NCI-H2227 (cell line): ENCODE measurements around the gene CD200.
"Not testable (repeated sequence)": the region's sequence is repeated elsewhere in the genome, so short reads cannot be mapped to it uniquely, and the experiment has no call there.

ENCODE experiments used
- DNase-seq: peaks from one replicate; lab custom pipeline; 2025; ENCODE audit not compliant: unreplicated experiment; lab: John Stamatoyannopoulos, UW

CD200 gene

GRCh38 chr3:112357930-112358780 is 25.2 kb downstream of the CD200 start:
- no peak for DNase-seq

GRCh38 chr3:112360561-112360960 is 27.6 kb downstream of the CD200 start:
- DNase-seq, result no peak

- no peak for DNase-seq
These were observed 29.3 kb downstream of the CD200 start for GRCh38 chr3:112362221-112362620.

DNA sequence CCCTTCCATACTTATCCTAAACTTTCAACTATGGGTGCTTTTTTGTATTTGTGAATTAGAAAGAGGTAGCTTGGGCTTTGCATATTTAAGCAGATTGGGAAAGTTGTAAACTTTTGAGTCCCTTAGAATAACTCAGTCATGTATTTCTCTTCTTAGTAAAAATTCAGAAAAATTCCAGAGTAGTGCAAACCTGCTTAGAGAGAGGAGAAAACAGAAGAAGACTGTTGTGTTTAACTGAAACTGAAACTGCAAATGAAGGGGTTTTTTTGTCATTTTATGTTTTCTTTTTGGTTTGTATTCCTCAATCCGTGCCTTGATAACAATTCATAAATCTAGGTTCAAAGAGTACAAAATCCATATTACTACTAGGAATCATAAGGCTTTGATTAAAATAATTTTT is 31.3 kb downstream of the CD200 start:
- no peak for DNase-seq

- DNase-seq, result no peak
These were observed 32.1 kb downstream of the CD200 start for GRCh38 chr3:112365035-112365434.

- DNase-seq, result no peak
These were observed 32.7 kb downstream of the CD200 start for GRCh38 chr3:112365636-112366035.

DNA sequence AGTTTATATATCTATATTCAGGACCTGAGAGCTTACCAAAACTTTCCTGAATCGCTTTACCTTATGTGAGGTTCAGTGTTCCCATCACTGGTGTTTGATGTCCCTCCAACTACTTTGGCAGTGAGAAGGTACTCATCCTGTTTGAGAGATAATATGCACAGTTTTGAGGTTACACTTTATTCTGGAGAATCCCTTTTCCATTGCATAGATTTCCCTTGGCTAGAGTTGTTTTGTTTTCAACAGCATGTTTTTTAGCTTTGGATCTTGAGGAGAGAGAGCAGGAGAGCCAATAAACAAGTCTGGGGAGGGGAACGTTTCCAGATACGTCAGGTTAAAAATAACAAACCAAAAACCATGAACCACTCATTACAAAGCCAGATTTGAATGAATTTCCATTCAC is 33.6 kb downstream of the CD200 start:
- DNase-seq, result no peak

GRCh38 chr3:112371569-112371968 is 38.6 kb downstream of the CD200 start:
- DNase-seq, result no peak

GRCh38 chr3:112372396-112372795 is 39.4 kb downstream of the CD200 start:
- no peak for DNase-seq

GRCh38 chr3:112373476-112373875 is 40.5 kb downstream of the CD200 start:
- no peak for DNase-seq

DNA sequence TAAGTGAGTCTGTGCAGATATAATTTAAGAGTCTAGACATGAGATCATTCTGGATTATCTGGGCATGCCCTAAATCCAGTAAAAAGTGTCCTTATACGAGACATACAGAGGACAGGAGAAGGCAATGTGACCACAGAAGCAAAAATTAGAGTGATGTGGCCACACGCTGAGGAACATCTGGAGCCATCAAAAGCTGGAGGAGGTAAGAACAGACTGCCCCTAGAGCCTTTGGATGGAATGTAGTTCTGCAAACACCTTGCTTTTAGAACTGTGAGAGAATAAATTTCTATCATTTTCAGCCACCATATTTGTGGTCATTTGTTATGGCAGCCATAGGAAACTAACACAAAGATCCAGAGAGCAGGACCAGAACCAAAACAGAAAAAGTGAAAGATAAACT is 41.0 kb downstream of the CD200 start:
- DNase-seq, result no peak

DNA sequence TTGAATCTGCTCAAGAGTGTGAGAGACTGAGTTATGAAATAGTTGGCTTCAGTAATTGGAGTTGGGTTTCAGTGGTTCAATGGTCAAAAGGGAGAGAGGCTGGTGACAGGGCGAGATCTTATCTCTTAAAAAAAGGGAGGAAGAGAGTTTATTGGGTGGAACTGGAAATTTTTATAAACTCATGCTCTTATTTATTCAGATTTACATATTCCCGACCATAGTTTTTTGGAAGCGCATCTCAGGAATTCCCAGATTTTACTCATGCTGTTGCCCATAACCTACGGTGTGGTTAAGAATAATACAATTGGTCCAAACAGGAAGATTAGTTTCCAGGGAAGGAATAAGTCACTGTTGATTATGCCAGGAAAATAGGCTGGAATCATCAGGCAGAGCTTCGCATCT is 41.4 kb downstream of the CD200 start:
- DNase-seq, result no peak

DNA sequence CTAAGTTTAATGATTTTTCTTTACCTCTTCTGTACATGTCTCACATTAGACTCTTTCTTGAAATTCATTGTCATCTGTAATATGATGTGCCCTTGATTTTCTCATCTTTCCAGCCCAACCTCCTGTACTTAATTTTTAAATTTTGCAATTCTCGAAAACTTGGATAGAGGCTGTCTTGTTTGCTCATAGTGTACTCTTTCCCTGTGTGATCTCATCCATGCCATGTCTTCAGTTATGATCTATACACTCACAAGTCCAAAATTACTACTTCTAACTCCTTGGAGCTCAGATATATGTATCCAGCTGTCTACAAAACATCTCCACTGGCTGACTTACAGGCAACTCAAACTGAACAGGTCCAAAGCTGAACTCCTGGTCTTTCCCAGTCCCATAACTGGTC is 42.2 kb downstream of the CD200 start:
- DNase-seq, result no peak

DNA sequence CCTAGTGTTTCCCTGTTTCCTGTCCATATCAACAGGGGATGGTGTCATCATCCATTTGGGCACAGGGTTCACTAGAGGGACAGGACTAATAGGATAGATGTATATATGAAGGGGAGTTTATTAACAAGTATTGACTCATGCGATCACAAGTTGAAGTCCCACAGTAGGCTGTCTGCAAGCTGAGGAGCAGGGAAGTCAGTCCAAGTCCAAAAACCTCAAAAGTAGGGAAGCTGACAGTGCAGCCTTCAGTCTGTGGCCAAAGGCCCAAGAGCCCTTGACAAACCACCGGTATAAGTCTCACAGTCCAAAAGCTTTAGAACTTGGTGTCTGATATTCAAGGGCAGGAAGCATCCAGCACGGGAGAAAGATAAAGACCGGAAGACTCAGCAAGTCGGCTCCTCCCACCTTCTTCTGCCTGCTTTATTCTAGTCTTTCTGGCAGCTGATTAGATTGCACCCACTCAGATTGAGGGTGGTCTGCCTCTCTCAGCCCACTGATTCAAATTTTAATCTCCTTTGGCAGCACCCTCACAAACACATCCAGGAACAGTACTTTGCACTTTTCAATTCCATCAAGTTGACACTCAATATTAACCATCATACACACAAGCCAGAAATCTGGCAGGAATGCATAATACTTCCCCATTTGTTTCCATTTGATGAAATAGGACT is 43.4 kb downstream of the CD200 start:
- DNase-seq, result no peak

DNA sequence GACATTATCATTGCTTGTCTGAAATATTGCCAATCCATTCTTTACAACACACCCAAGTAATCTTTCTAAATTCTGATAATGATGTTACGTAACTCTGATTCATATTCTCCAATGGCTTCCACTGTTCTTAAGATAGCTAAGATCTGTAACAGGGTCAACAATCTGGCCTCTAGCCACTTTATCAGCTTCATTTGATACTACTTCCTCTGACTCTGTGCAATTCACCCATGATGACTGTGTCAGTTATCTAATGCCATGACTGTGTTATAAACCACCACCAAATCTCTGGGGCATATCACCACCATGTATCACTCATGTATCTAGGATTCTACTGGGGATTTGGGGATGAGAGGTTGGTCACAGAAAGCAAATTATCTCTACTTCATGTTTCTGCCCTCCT is 44.0 kb downstream of the CD200 start:
- no peak for DNase-seq

DNA sequence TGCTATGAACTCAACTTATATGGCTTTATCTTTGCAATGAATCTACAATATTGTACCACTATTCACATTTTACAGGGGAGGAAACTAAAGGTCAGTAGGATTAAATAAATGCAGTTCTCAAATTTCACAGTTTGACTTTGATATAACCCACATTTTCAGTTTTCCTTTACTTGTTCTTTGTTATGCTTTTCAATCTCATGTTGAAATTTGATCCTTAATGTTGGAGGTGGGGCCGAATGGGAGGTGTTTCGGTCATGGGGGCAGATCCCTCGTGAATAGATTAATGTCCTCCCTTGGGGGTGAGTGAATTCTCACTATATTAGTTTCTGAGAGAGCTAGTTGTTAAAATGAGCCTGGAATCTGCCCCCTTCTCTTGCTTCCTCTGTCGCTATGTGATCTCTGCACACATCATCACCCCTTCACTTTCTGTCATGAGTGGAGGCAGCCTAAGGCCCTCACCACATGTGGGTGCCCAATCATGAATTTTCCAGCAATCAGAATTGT is 44.7 kb downstream of the CD200 start:
- no peak for DNase-seq

GRCh38 chr3:112378347-112378746 is 45.4 kb downstream of the CD200 start:
- not testable (repeated sequence) for DNase-seq

- no peak for DNase-seq
These were observed 46.2 kb downstream of the CD200 start for GRCh38 chr3:112379020-112379690.

GRCh38 chr3:112381673-112382542 is 49.0 kb downstream of the CD200 start:
- DNase-seq, result no peak

GRCh38 chr3:112382543-112383160 is 49.7 kb downstream of the CD200 start:
- DNase-seq, result no peak
